ENCODE measurements around the gene SLC2A5.

SLC2A5 gene

GRCh38 chr1:9071554-9072235, 2.3 kb upstream of the SLC2A5 start:
- H3K27ac ChIP-seq, result no peak overlapping the region
- no peak overlapping the region for H3K4me3 ChIP-seq
- no peak for DNase-seq (ENCODE audit: low spot score)
- TF ChIP-seq CTCF (IDR thresholded peaks at IDR 0.05), result no peak

- no peak for TF ChIP-seq CTCF (IDR thresholded peaks at IDR 0.05)
- Histone ChIP-seq H3K27ac (no peak overlapping the region), H3K4me3 (no peak overlapping the region)
- no peak for DNase-seq (ENCODE audit: low spot score)
Observed at GRCh38 chr1:9070486-9070885, 1.1 kb upstream of the SLC2A5 start.

- TF ChIP-seq CTCF (IDR thresholded peaks at IDR 0.05), result no peak
- H3K4me3 ChIP-seq, result peak overlapping the region; percentile 52
- no peak for DNase-seq (ENCODE audit: low spot score)
- H3K27ac ChIP-seq, result peak overlapping the region in 1 of 2 donors; percentile 47
Observed at GRCh38 chr1:9068981-9069325, 482 bp downstream of the SLC2A5 start.

GRCh38 chr1:9066945-9067807, 2.3 kb downstream of the SLC2A5 start:
- TF ChIP-seq CTCF (IDR thresholded peaks at IDR 0.05), result no peak

GRCh38 chr1:9065213-9065751, 4.2 kb downstream of the SLC2A5 start:
- H3K4me3 ChIP-seq, result no peak overlapping the region
- TF ChIP-seq CTCF (IDR thresholded peaks at IDR 0.05), result no peak
- H3K27ac ChIP-seq, result no peak overlapping the region
- no peak for DNase-seq (ENCODE audit: low spot score)

More at GRCh38 chr1:9066945-9067807, 2.3 kb downstream of the SLC2A5 start:
- Histone ChIP-seq H3K27ac (peak overlapping the region in 1 of 2 donors; percentile 27), H3K4me3 (no peak overlapping the region)
- no peak for DNase-seq (ENCODE audit: low spot score)

GRCh38 chr1:9062846-9063245, 6.6 kb downstream of the SLC2A5 start:
- no peak for DNase-seq (ENCODE audit: low spot score)
- no peak for TF ChIP-seq CTCF (IDR thresholded peaks at IDR 0.05)
- Histone ChIP-seq H3K4me3 (no peak overlapping the region), H3K27ac (no peak overlapping the region)

All from coronary artery (tissue), 2 donors.